Suprapubic skin (tissue), 4 donors: ENCODE data around the gene RPP25L. TPM values are rescaled to one million over a fixed set of nuclear protein-coding genes. Genes with fewer than 3 reads are reported as not detected.

Experiments used
- DNase-seq, 2 donors: peaks; one replicate each; pipeline ENCODE4 v3.0.0-alpha.2; 2019; ENCODE audit warnings: low spot score in 2 of 2
- H3K27ac ChIP-seq: fragments of 200-600 bp; sonication (generic); one replicate; pipeline ENCODE4 v1.5.1; 2019
- H3K27me3 ChIP-seq: fragments of 200-600 bp; sonication (generic); one replicate; pipeline ENCODE4 v1.5.1; 2019
- H3K36me3 ChIP-seq: fragments of 200-600 bp; sonication (generic); one replicate; pipeline ENCODE4 v1.5.1; 2019
- H3K4me1 ChIP-seq: fragments of 200-600 bp; sonication (generic); one replicate; pipeline ENCODE4 v1.5.1; 2019
- H3K4me3 ChIP-seq: fragments of 200-600 bp; sonication (generic); one replicate; pipeline ENCODE4 v1.5.1; 2019; ENCODE audit warnings: mild to moderate bottlenecking
- H3K9me3 ChIP-seq: fragments of 200-600 bp; sonication (generic); one replicate; pipeline ENCODE4 v1.5.1; 2019
- EP300 ChIP-seq: sonication (generic); formaldehyde crosslinking; IDR thresholded peaks from one replicate; pipeline ENCODE4 v1.6.1; 2017; ENCODE audit warnings: antibody characterized with exemption
- POLR2A ChIP-seq, 2 donors: fragments of 450-650 bp; IDR thresholded peaks; one replicate each; pipeline ENCODE4 v1.6.1; 2017; ENCODE audit warnings: antibody characterized with exemption in 2 of 2, mild to moderate bottlenecking in 2 of 2, moderate library complexity in 2 of 2
- POLR2AphosphoS5 ChIP-seq, 3 donors: sonication (generic); formaldehyde crosslinking; IDR thresholded peaks; one replicate each; pipeline ENCODE4 v1.6.1; 2017; ENCODE audit warnings: antibody characterized with exemption in 3 of 3
- WGBS: methylation state at CpG from one replicate; pipeline ENCODE4 v1.1.5; 2018; 5-methylcytosine and 5-hydroxymethylcytosine counted together
- total RNA-seq, 4 donors: library from RNA; depleted of rRNA; stranded (reverse); fragments of >200 nt; gene quantifications; one replicate each; pipeline ENCODE4 v1.1.0, GENCODE V29; 2016
- TF ChIP-seq, protein P1 (sequence below), 2 donors: fragments of 200-600 bp in 1 of 2; fragments of 450-650 bp in 1 of 2; sonication (generic) in 1 of 2; IDR thresholded peaks; one replicate each; pipeline ENCODE4 v1.5.1; 2016 to 2019; ENCODE audit warnings: antibody characterized with exemption in 2 of 2, mild to moderate bottlenecking in 1 of 2, moderate library complexity in 1 of 2

Gene RPP25L
- total RNA-seq, 4 donors from 2014 or later: 20.3 to 50.4 (median 25.1) TPM

DNA sequence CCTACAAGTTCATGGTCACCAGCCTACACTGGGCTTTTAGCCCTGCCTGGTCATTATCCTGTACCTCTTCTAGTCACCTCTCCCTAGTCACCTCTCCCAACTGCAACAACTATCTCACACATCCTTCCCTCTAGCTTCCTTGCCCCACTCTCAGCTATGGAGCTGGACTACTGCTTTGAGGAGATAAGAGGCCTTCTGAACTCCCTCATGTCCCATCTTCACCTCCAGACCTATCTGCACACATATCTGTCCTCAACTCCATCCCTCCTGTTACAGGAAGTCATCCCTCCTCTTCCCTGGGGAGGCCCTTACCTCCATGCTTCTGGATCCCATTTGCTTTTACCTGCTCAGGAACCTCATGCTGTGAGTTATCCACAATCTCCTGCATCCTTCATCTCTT, 5.7 kb downstream of the RPP25L start:
- TF ChIP-seq EP300: no peak
- no peak for TF ChIP-seq POLR2AphosphoS5 (IDR thresholded peaks at IDR 0.05)
- DNase-seq: no peak
- peaks cover 16% of the 10 kb centered on the region for H3K4me1 ChIP-seq

DNA sequence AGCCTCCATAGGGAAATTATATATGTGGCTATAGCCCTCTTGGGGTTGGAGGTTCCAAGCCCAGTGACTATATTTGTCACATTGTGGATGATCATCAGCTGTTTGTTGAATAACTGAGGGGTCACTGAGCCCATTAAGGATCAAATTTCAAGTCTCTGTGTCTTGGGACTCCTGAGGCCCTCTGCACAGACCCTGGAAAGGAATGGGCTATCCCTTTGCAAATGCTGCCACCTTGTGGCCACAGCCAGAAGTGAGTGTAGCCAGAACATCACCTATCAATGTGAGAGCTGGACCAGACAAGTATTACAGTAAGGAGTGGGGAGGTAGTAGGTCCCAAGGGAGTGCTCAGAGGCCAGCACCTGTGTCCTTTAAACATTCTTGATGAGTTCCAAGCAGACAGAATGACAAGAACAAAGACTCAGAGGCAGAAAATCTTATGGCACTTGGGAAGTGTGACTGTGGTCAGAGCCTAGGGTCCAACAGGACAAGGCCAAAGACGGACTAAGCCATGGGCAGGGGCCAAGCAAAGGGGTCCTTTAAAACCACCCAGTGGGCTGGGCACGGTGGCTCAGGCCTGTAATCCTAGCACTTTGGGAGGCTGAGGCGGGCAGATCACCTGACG, 8.2 kb downstream of the RPP25L start:
- WGBS: 59% methylated on average over 4 of the region's 4 CpGs
- Histone ChIP-seq H3K9me3 (no peaks in the 10 kb centered on the region), H3K27ac (no peak overlapping the region), H3K36me3 (no peaks in the 10 kb centered on the region), H3K4me3 (no peak overlapping the region), H3K4me1 (peaks cover 8% of the 10 kb centered on the region), H3K27me3 (no peaks in the 10 kb centered on the region)
- no peak for TF ChIP-seq POLR2AphosphoS5 (IDR thresholded peaks at IDR 0.05)
- no peak for TF ChIP-seq POLR2A (IDR thresholded peaks at IDR 0.05)
- TF ChIP-seq, protein P1, sequence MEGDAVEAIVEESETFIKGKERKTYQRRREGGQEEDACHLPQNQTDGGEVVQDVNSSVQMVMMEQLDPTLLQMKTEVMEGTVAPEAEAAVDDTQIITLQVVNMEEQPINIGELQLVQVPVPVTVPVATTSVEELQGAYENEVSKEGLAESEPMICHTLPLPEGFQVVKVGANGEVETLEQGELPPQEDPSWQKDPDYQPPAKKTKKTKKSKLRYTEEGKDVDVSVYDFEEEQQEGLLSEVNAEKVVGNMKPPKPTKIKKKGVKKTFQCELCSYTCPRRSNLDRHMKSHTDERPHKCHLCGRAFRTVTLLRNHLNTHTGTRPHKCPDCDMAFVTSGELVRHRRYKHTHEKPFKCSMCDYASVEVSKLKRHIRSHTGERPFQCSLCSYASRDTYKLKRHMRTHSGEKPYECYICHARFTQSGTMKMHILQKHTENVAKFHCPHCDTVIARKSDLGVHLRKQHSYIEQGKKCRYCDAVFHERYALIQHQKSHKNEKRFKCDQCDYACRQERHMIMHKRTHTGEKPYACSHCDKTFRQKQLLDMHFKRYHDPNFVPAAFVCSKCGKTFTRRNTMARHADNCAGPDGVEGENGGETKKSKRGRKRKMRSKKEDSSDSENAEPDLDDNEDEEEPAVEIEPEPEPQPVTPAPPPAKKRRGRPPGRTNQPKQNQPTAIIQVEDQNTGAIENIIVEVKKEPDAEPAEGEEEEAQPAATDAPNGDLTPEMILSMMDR (IDR thresholded peaks at IDR 0.05): peak; percentile 83 to 92
- no peak for TF ChIP-seq EP300
- DNase-seq: peak in 1 of 2 donors; percentile 90

More for the DNA sequence above, 5.7 kb downstream of the RPP25L start:
- no peaks in the 10 kb centered on the region for H3K36me3 ChIP-seq
- no peak overlapping the region for H3K4me3 ChIP-seq
- no peaks in the 10 kb centered on the region for H3K27me3 ChIP-seq
- no peak overlapping the region for H3K27ac ChIP-seq
- no peaks in the 10 kb centered on the region for H3K9me3 ChIP-seq

- Histone ChIP-seq H3K36me3 (no peaks in the 10 kb centered on the region), H3K9me3 (no peaks in the 10 kb centered on the region), H3K4me1 (peaks cover 8% of the 10 kb centered on the region), H3K4me3 (no peak overlapping the region), H3K27me3 (no peaks in the 10 kb centered on the region), H3K27ac (no peak overlapping the region)
- 92% methylated on average over 6 of the region's 6 CpGs for WGBS
- no peak for TF ChIP-seq EP300
- TF ChIP-seq POLR2AphosphoS5 (IDR thresholded peaks at IDR 0.05): no peak
- TF ChIP-seq, protein P1 (IDR thresholded peaks at IDR 0.05): no peak
- no peak for TF ChIP-seq POLR2A (IDR thresholded peaks at IDR 0.05)
- DNase-seq: no peak
Observed at GRCh38 chr9:34601937-34602573, 9.8 kb downstream of the RPP25L start.

GRCh38 chr9:34600908-34601307, 11.0 kb downstream of the RPP25L start:
- Histone ChIP-seq H3K4me1 (peaks cover 8% of the 10 kb centered on the region), H3K27ac (no peak overlapping the region), H3K27me3 (no peaks in the 10 kb centered on the region), H3K9me3 (no peaks in the 10 kb centered on the region), H3K36me3 (no peaks in the 10 kb centered on the region), H3K4me3 (no peak overlapping the region)
- no peak for TF ChIP-seq EP300
- no peak for TF ChIP-seq POLR2A (IDR thresholded peaks at IDR 0.05)
- TF ChIP-seq, protein P1 (IDR thresholded peaks at IDR 0.05): no peak
- no peak for TF ChIP-seq POLR2AphosphoS5 (IDR thresholded peaks at IDR 0.05)
- WGBS: 20% methylated on average over 1 of the region's 1 CpG
- DNase-seq: no peak

GRCh38 chr9:34599546-34599945, 12.4 kb downstream of the RPP25L start:
- Histone ChIP-seq H3K9me3 (no peaks in the 10 kb centered on the region), H3K27ac (no peak overlapping the region), H3K4me3 (no peak overlapping the region), H3K4me1 (peaks cover 11% of the 10 kb centered on the region), H3K36me3 (no peaks in the 10 kb centered on the region), H3K27me3 (no peaks in the 10 kb centered on the region)
- DNase-seq: no peak
- 55% methylated on average over 1 of the region's 1 CpG for WGBS
- TF ChIP-seq POLR2AphosphoS5 (IDR thresholded peaks at IDR 0.05) (no peak), EP300 (no peak), POLR2A (IDR thresholded peaks at IDR 0.05) (no peak)
- TF ChIP-seq, protein P1 (IDR thresholded peaks at IDR 0.05): no peak
